Fibroblast of the conjunctiva (primary cell): ENCODE data around the gene KSR2.
"Not testable (repeated sequence)": the region's sequence is repeated elsewhere in the genome, so short reads cannot be mapped to it uniquely, and the experiment has no call there.

ENCODE experiments used
- DNase-seq: peaks from one replicate; pipeline ENCODE4 v3.0.0-alpha.2; 2010; ENCODE audit warnings: low read depth

KSR2 gene

GRCh38 chr12:117968826-117969659, at the start of gene KSR2:
KSR2 (minus strand) TSS chr12:117968990; CDS start chr12:117968255, 735 bp downstream.
- no peak for DNase-seq

DNA sequence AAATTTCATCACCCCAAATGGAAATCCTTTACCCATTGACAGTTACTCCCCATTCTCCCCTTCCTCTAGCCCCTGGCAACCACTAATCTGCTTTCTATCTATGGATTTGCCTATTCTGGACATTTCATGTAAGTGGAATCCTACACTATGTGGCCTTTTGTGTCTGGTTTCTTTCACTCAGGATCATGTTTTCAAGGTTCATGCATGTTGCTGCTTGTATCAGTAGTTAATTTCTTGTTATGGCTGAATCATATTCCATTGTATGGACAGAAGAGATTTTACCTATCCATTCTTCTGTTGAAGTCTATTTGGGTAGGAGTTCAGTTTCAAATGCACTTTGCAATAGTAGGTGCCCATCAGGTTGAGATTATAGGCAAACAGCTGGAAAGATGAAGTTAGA, 49.1 kb upstream of the KSR2 start:
- no peak for DNase-seq

- peak; percentile 95 for DNase-seq
These were observed 47.9 kb upstream of the KSR2 start, which contains the start of gene RFC5 for GRCh38 chr12:118016424-118017264. RFC5 (plus strand) TSS chr12:118016703; CDS start chr12:118016828, 125 bp downstream.

GRCh38 chr12:118015944-118016343, 47.2 kb upstream of the KSR2 start:
- no peak for DNase-seq

GRCh38 chr12:118015306-118015705, 46.5 kb upstream of the KSR2 start:
- no peak for DNase-seq

DNA sequence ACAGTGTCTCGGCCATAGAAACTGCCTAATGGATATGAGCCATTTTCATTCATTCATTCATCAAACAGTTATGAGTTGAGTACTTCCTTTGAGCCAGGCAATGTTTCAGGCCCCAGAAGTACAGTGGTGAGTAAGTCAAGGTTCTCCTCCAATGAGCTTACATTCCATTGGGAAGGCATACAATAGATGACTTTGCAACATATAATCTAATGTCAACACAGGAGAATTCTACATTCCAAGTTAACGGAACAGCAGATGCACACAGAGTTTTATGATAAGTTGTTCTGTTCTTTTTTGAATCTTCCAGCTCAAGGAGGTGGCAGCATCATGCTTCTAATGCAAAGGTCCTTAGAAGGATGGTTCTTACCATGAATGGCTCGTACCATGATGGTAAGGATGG, 44.5 kb upstream of the KSR2 start:
- DNase-seq = no peak

DNA sequence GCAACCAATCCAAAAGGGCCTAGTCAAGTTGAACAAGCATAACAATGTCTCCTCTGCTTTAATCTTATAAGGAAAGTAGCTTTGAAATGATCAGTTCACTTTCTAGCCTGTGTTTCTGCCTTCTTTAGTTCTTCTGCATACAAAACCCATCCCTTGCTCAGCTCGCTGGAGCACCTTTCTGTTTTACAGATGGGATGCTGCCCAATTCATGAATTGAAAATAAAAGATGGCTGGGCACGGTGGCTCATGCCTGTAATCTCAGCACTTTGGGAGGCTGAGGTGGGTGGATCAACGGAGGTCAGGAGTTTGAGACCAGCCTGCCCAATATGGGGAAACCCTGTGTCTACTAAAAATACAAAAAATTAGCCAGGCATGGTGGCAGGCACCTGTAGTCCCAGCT, 43.2 kb upstream of the KSR2 start:
- DNase-seq = no peak

- DNase-seq = no peak
These were observed 42.6 kb upstream of the KSR2 start for GRCh38 chr12:118011377-118011776.

GRCh38 chr12:118010903-118011302, 42.1 kb upstream of the KSR2 start:
- DNase-seq = no peak

DNA sequence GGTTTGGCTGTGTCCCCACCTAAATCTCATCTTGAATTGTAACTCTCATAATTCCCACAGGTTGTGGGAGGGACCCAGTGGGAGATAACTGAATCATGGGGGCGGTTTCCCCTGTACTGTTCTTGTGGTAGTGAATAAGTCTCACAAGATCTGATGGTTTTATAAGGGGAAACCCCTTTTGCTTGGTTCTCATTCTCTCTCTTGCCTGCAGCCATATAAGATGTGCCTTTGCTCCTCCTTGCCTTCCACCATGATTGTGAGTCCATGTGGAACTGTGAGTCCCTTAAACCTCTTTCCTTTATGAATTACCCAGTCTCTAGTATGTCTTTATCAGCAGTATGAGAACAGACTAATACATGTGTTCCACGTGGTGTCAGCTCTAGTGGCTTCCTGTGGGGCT, 31.0 kb upstream of the KSR2 start:
- DNase-seq = not testable (repeated sequence)

DNA sequence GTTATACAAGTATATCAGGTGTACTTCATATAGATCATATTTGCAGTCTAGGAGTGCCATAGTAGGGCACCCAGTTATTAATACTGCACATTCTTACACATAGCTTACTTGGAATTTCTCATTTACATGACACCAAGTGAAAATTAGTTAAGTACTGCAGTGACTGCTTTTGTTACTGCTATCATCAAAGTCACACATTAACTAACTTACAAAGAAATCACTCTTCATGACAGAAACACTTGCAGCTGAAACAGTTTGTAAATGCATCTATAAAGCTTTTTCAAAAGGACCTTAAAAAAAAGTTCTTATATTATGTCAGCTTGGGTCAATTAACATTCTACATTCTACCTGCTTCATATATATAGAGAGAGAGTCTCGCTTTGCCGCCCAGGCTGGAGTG, 29.9 kb upstream of the KSR2 start:
- DNase-seq = no peak

DNA sequence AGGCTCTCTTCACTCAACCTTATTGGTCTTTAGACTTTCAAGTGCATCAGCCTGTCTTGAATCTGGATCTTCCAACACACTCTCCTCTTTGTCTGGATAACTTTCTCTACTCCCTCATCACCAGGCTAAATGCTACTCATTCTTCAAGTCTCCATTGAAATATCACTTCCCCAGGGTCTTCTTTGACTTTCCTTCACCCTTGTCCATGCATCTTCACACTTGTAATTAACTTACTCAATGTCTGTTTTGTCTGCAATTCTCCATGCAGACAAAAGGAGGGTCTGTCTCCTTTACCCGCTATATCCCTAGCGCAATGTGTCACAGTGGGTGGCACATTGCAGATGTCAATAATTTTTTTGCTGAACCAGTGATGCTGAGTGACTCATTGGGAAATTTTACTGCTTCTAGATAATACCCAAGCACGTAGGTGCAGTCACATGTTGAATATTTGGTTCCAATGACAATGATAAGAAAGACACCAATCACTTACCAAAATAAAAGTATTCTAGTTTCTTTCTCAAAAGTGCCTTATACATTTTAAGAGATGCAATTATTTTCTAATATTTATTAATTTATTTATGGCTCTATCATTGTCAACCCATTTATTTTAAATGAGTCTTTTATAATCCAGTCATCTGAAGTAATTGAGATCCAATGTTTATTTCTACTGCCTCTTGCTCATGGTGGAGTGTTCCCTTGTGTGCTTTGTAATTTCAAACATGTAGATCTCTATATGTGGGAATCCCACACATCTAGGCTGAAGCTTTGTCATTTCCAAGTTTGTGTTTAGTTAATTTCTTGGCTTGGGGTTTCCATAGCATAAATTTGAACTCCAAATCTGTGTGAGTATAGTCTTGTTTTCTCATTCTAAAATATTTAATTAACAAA, 26.0 kb upstream of the KSR2 start:
- no peak for DNase-seq

DNA sequence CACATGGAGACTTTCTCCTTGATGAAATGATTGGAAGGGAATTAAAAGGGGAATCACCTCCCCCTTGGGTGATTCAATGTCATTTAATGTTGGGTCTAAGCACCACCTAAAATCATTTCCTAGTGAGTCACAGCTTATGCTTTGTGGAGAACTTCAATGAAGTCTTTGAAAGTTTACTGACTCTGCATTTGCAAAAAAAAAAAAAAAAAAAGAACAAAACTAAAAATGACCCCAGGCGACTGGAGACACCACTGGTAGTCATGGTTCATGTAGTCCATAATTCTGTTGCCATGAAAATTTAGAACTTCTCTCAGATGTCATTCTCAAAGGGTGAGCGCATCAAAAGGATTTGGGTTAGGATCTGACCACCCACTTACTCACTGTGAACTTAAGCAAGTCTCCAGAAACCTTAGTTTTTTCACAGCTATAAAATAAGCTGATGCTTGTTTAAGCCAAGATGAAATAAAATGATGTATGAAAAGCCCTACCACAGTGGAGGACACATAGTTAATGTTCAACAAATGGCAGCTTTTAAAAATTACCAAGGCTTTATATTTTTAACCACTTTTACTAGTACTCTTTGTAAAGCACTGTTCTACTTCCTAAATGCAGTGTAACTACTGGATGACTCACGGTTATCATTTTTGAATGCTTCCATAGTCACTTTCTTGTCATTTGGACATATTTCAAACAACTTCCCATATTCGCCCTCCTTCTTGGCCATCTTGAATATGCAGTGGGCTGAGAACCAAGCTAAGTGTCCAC, 18.1 kb upstream of the KSR2 start:
- DNase-seq = no peak

DNA sequence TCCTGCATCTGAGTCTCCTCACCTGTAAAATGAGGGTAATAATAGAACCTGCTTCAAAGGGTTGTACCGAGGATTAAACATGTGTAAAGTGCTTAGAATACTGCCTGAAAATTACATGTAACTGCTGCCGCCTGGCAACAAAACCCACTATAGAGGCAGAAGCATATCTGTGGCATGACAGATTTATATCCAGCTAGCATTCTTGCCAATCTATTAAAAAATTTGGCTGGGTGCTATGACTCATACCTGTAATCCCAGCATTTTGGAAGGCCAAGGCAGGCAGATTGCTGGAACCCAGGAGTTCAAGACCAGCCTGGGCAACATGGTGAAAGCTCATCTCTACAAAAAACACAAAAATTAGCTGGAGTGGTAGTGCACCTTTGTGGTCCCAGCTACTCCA, 16.4 kb upstream of the KSR2 start:
- DNase-seq = no peak

DNA sequence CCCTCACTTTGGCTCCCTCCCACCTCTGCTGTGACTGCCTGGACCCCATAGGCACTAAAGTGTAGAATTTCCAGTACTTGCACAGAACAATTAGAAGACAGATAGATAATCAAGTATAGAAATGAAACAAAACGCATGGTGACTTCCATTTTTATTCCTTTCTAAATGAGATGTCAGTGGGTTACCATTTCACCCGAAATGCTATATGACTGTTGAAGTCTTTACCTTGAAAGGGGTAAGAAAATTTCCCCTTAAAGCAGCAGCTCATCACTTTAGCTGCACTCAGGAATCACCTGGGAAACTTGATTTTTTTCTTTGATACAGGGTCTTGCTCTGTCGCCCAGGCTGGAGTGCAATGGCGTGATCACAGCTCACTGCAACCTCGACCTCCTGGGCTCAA, 12.5 kb upstream of the KSR2 start:
- DNase-seq = no peak

GRCh38 chr12:117980616-117981015, 11.8 kb upstream of the KSR2 start:
- DNase-seq = peak; percentile 57

- no peak for DNase-seq
These were observed 8.6 kb upstream of the KSR2 start for GRCh38 chr12:117977373-117977772.

DNA sequence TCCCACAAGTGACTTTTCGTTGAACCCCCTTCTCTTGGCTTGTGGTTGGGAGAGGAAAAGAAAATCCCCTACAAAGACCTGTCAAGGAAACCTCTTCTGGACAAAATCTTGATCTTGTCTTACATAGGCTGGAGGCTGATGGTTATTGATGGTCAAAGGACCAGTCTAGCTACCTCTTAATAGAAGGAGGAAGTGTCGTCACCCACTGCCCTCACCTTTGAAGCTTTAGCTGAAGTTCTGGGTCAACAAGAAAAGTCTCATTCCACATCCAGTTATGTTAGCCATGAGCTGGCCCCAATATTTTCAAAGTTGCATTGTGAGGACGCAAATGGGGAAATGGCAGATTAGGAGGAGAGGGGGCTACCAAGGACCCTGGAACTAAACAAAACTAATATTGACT, 6.2 kb upstream of the KSR2 start:
- DNase-seq = no peak

DNA sequence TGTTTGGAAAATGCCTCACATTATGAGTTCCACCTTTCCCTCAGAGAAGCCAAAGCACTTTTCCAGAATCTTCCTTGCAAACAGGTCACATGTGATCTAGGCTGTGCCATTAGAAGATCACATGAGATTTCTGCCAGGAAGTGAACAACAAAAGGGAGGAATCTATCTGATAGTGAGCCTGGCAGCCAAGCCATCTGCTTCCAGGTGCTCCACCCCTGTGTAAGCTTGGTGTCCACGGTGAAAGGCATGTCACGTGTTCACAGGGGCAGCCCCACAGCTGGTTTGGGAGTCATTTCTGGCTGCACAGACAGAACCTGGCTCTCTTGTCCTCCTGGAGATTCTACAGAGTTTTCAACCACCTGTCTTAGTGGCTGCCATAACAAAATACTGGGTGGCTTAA, 3.5 kb upstream of the KSR2 start:
- DNase-seq = no peak

DNA sequence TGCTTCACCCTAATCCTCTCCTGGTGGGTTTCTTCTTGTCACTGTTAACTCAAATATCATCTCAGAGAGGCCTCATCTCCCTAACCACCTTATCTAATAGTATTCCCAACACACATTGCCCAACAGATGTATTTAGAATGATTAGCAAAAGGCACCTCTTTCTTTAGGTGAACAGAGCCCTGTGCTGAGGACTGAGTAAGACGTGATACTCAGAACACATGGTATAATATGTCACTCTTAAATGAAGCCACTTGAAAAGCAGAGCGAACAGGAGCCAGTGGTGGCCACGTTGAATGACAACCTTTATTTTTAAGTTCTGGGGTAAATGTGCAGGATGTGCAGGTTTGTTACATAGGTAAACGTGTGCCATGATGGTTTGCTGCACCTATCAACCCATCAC, 1.5 kb upstream of the KSR2 start:
- DNase-seq = no peak

DNA sequence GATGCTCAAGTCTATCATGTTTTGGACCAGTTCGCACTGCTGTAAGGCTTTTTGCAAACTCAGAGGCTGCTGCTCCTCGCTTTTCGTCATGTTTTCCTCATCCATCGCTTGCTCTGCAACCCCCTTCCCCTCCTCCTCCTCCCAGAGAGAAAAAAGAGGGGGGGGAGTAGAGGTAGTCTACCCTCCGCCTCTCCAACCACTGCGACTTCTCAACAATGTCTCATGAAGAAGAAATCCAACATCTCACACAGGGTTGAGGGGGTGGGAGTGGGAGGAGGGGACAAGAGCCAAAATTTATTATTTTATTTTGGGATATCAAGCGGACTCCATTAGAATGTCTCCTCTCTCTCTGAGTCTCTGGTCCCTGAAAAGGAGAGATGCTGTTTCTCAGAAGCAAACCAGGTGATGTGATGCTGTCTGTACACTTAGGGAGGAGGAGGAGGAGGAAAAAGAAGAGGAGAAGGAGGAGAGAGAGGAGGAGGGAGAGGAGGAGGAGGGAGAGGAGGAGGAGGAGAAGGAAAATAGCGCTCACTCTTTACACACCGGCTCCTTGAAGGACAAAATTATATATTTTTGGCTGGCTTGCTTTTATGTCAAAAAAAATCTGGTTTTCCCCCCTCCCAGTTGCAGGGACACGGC, 520 bp downstream of the KSR2 start:
- no peak for DNase-seq
